GM10248 (cell line): ENCODE results near the gene DMKN.

Source experiments
- CTCF ChIA-PET: fragments of 300-600 bp; sonication (Branson Sonifier 250); formaldehyde crosslinking; extraction: SDS; loops from one replicate; lab custom pipeline; 2021; ENCODE audit warnings: antibody characterized with exemption; lab: Yijun Ruan, JAX
- POLR2A ChIA-PET: fragments of 350-650 bp; sonication (Branson Sonifier 250); formaldehyde crosslinking; extraction: SDS; loops from one replicate; lab custom pipeline; 2020; ENCODE audit warnings: antibody characterized with exemption; lab: Yijun Ruan, JAX
- DNase-seq: peaks from one replicate; pipeline ENCODE4 v3.0.0; 2012; ENCODE audit errors: extremely low spot score
- CTCF ChIP-seq: IDR thresholded peaks from 2 replicates; pipeline ENCODE4 v1.5.1; 2012; ENCODE audit warnings: mild to moderate bottlenecking, low read depth; ENCODE audit errors: extremely low read depth, missing control alignments, control extremely low read depth

Gene DMKN

GRCh38 chr19:35488677-35489076 is 24.8 kb downstream of the DMKN start:
- no peak for TF ChIP-seq CTCF
- CTCF ChIA-PET = interaction anchor here (1.3 to 6.3 kb wide), 4 partner anchors 8 to 83 kb away, joined by 3 to 63 read pairs (median 5); no protein-coding TSS in a partner anchor
- POLR2A ChIA-PET = no interaction called here
- no peak for DNase-seq

- TF ChIP-seq CTCF = no peak
- ChIA-PET CTCF (interaction anchor here (1.1 to 6.3 kb wide), 7 partner anchors 9 to 218 kb away, joined by 3 to 63 read pairs (median 9); no protein-coding TSS in a partner anchor), POLR2A (no interaction called here)
- no peak for DNase-seq
These were observed 25.7 kb downstream of the DMKN start for GRCh38 chr19:35487656-35488182.

- no peak for DNase-seq
- ChIA-PET POLR2A (no interaction called here), CTCF (interaction anchor here (1.3 to 6.3 kb wide), 8 partner anchors 8 to 133 kb away, joined by 3 to 63 read pairs (median 10); no protein-coding TSS in a partner anchor)
- TF ChIP-seq CTCF = no peak
These were observed 27.2 kb downstream of the DMKN start for GRCh38 chr19:35486268-35486708.

- ChIA-PET CTCF (interaction anchor here (1.7 to 6.3 kb wide), 2 partner anchors 12 to 15 kb away, joined by 9 to 63 read pairs; no protein-coding TSS in a partner anchor), POLR2A (interaction anchor here (0.6 kb wide), 1 partner anchor 22 kb away, joined by 3 read pairs; no protein-coding TSS in a partner anchor)
- DNase-seq = peak; percentile 81
- no peak for TF ChIP-seq CTCF
These were observed 29.0 kb downstream of the DMKN start for GRCh38 chr19:35484252-35485036.

GRCh38 chr19:35483089-35483488 is 30.4 kb downstream of the DMKN start:
- TF ChIP-seq CTCF = no peak
- POLR2A ChIA-PET = no interaction called here
- CTCF ChIA-PET = interaction anchor here (1.7 to 6.3 kb wide), 2 partner anchors 13 to 14 kb away, joined by 9 to 63 read pairs; no protein-coding TSS in a partner anchor
- no peak for DNase-seq

GRCh38 chr19:35478794-35479677 is 34.4 kb downstream of the DMKN start:
- no peak for TF ChIP-seq CTCF
- DNase-seq = no peak
- ChIA-PET POLR2A (no interaction called here), CTCF (interaction anchor here (0.9 to 4.5 kb wide), 6 partner anchors 8 to 130 kb away, joined by 3 to 24 read pairs (median 6); no protein-coding TSS in a partner anchor)
